Coronary artery (tissue), 2 donors: ENCODE data around the gene CFAP58.

Experiments used
- DNase-seq: peaks from one replicate; pipeline ENCODE4 v3.0.0-alpha.2; 2017; ENCODE audit warnings: low spot score
- H3K27ac ChIP-seq, 2 donors: fragments of 200-600 bp; sonication (generic); one replicate each; pipeline ENCODE4 v1.5.1; 2016 to 2019
- H3K4me3 ChIP-seq: fragments of 200-600 bp; sonication (generic); 2 replicates; pipeline ENCODE4 v1.5.1; 2016; ENCODE audit warnings: mild to moderate bottlenecking, moderate library complexity
- TF ChIP-seq, protein P1 (sequence below): fragments of 200-600 bp; sonication (generic); IDR thresholded peaks from one replicate; pipeline ENCODE4 v1.5.1; 2019; ENCODE audit warnings: antibody characterized with exemption

Gene CFAP58

DNA sequence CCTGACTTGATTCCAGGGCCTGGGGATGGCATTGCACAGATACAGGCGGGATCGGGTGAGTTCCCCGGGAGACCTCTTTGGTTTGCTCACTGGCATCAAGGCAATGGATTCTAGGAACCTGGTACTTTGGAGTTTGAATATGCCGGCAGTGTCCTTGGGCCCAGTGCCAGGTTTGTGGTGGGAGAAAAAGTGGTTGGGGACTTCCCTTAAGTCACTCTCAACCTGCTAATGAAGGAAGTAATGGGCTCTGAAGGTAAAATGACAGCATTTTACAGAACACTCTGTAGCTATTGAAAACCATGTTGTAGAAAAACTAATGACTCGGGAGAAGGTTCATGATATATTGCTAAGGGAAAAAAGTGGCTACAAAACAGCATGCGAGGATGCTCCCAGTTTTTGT is 129.9 kb downstream of the CFAP58 start:
- TF ChIP-seq, protein P1, sequence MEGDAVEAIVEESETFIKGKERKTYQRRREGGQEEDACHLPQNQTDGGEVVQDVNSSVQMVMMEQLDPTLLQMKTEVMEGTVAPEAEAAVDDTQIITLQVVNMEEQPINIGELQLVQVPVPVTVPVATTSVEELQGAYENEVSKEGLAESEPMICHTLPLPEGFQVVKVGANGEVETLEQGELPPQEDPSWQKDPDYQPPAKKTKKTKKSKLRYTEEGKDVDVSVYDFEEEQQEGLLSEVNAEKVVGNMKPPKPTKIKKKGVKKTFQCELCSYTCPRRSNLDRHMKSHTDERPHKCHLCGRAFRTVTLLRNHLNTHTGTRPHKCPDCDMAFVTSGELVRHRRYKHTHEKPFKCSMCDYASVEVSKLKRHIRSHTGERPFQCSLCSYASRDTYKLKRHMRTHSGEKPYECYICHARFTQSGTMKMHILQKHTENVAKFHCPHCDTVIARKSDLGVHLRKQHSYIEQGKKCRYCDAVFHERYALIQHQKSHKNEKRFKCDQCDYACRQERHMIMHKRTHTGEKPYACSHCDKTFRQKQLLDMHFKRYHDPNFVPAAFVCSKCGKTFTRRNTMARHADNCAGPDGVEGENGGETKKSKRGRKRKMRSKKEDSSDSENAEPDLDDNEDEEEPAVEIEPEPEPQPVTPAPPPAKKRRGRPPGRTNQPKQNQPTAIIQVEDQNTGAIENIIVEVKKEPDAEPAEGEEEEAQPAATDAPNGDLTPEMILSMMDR: no peak
- no peak overlapping the region for H3K4me3 ChIP-seq
- DNase-seq: no peak
- no peak overlapping the region for H3K27ac ChIP-seq

DNA sequence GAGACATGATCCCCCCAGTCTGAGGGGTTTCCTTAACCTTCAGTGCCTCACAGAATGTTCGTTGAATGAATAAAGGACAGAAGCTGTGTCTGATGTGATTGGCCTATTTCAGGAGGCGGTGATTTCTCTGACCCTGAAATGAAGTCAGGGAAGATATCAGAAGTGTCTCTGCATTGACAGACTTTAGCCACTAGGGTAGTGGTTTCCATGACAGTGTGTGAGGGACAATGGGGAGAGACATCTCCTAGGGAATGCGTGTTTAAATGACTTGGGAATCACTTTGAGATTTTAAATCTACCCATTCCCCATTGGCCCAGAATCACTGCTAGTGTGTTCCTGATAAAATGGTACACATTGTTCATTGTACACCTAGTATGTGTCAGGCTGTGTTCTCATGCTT is 132.0 kb downstream of the CFAP58 start:
- TF ChIP-seq, protein P1: no peak
- H3K4me3 ChIP-seq: no peak overlapping the region
- DNase-seq: no peak
- no peak overlapping the region for H3K27ac ChIP-seq

DNA sequence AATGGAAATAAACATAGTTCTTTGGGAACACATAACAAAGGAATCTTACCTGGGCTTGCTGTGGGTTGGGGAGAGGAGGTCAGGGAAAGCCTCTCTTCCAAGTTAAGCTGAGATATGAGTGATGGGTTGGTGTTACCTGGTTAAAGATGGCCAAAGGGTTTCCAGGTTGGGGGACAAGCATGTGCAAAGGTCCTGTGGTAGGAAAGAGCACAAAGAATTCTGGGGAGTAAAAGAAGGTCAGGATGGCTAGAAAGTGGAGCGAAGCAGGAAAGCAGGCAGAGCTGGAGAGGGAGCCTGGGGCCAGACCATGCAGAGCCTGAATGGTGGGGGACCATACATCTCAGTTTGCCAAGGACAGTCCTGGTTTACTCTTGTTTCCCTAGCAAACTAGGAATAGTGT is 133.2 kb downstream of the CFAP58 start:
- Histone ChIP-seq H3K4me3 (no peak overlapping the region), H3K27ac (no peak overlapping the region)
- no peak for DNase-seq
- TF ChIP-seq, protein P1: no peak

DNA sequence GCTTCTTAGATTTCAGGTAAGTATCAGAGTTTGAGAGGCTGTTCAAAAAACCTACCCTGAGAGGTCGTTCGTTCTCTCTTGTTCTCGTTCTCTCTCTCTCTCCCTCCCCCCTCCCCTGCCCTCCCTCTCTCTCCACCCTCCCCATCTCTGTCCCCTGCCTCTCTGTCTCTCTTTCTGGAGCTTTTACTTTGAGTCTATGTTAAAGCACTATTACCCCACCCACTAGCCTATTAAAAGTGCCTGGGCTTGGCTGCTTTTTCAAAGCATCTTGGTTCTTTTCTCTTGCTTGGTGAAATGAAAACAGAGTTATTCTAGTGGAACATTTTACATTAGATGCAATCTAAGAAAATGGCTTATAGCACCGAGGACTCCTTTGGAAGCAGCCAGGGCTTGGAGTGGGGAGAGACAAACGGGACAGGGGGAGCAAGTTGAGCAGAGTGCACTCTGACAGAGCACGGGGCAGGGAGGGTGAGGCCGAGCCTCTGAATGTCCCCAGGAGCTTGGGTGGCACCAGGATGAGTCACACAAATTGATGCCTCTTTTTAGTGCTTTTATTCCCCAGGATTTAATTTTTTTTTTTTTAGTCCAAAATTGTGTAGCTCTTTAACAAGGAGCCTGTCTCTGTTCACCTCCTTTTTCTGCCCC is 134.3 kb downstream of the CFAP58 start:
- TF ChIP-seq, protein P1: no peak
- Histone ChIP-seq H3K27ac (no peak overlapping the region), H3K4me3 (no peak overlapping the region)
- no peak for DNase-seq

DNA sequence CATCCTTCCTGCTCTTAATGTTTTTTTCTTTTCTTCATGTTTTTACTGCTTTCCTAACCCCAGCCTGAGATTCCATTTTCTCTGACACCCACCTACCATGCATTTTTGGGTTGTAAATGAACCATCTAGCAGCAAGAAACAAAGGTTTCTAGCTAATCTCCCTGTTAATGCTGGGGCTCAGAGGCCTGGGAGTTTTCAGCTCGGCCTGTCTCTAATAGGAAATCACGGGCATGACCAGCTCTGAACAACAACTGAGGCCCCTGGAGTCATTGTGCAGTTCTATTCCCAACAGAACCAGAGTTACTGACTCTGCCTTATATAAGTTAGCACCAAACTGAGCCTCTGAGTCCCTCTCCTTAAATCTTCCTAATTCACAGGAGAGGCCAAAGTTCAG is 134.8 kb downstream of the CFAP58 start:
- no peak for DNase-seq
- TF ChIP-seq, protein P1: no peak
- no peak overlapping the region for H3K4me3 ChIP-seq
- H3K27ac ChIP-seq: no peak overlapping the region

DNA sequence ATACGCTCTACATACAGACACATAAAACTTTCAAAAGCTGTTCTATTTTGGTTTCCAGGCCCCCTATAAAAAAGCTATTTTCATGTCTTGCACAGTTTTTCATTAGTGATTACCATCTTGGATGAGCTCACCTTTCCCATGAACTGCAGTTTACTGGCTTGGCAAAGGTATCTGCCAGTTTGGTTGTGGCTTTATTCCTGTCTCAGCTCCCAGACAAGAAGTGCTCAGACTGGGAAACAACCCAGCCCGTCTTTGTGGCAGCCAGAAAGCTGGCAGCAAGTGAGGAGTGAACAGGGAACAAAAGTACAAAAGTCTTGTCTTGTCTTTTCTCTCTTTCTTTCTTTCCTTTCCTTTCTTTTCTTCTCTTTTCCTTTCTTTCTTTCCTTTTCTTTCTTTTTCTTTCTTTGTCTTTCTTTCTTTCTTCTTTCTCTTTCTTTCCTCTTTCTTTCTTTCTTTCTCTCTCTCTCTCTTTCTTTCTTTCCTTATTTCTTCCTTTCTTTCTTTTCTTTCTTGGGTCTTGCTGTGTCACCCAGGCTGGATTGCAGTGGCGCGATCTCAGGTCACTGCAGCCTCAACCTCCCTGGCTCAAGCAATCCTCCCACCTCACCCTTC is 138.8 kb downstream of the CFAP58 start:
- no peak for DNase-seq
- no peak overlapping the region for H3K4me3 ChIP-seq
- H3K27ac ChIP-seq: no peak overlapping the region
- TF ChIP-seq, protein P1: no peak
